GM12878 (cell line): ENCODE data around the gene UBXN11. TPM values are rescaled to one million over a fixed set of nuclear protein-coding genes. Genes with fewer than 3 reads are reported as not detected.

ENCODE experiments used
- ATAC-seq: fragments of 200-7000 bp; cut with Tn5 transposase; 3 replicates; pipeline ENCODE4 v1.9.1; 2020; ENCODE audit warnings: mild to moderate bottlenecking, moderate library complexity
- BruUV-seq: library from RNA; stranded (reverse); fragments of 400-500 nt; replicated peaks from 2 replicates; lab custom pipeline; 2021; lab: Mats Ljungman, UMichigan
- CTCF ChIA-PET: fragments of 300-600 bp; sonication (Branson Sonifier 250); formaldehyde crosslinking; extraction: SDS; loops from one replicate; lab custom pipeline; 2021; ENCODE audit warnings: inconsistent platforms; lab: Yijun Ruan, JAX
- POLR2A ChIA-PET: fragments of 350-600 bp; formaldehyde crosslinking; extraction: SDS; loops from one replicate; lab custom pipeline; 2021; ENCODE audit warnings: inconsistent platforms; lab: Charles Lee
- RAD21 ChIA-PET: fragments of 300-600 bp; sonication (Branson Sonifier 250); formaldehyde crosslinking; loops from one replicate; lab custom pipeline; 2023; ENCODE audit warnings: antibody characterized with exemption; ENCODE audit not compliant: unreplicated experiment; lab: Charles Lee
- SMC1A ChIA-PET: fragments of 300-600 bp; sonication (Branson Sonifier 250); formaldehyde crosslinking; loops from one replicate; lab custom pipeline; 2023; ENCODE audit not compliant: unreplicated experiment, uncharacterized antibody; lab: Charles Lee
- DNase-seq: peaks from one replicate; pipeline ENCODE4 v3.0.0-alpha.2; 2011; ENCODE audit warnings: low read depth, low spot score
- FAIRE-seq: peaks from 3 replicates; lab custom pipeline; 2011; peaks lifted over from hg19 to GRCh38; lab: Jason Lieb, UNC
- H2AFZ ChIP-seq: 2 replicates; pipeline ENCODE4 v1.6.0; 2011; ENCODE audit warnings: low read depth, low read length, control low read depth; ENCODE audit not compliant: control insufficient read depth
- H3K27ac ChIP-seq: 2 replicates; pipeline ENCODE4 v1.5.1; 2011; ENCODE audit warnings: control low read depth; ENCODE audit not compliant: control insufficient read depth, insufficient read depth
- H3K27me3 ChIP-seq, 2 experiments: replicated peaks in 1 of 2; 2 replicates each; pipeline versions ENCODE4 v1.6.0 to v1.6.1; 2011; ENCODE audit warnings: low read length in 1 of 2; ENCODE audit not compliant: control insufficient read depth in 2 of 2, insufficient read depth in 2 of 2
- H3K36me3 ChIP-seq, 2 experiments: 2 replicates each; pipeline ENCODE4 v1.5.1; 2011; ENCODE audit warnings: low read length in 1 of 2; ENCODE audit not compliant: control insufficient read depth in 2 of 2, insufficient read depth in 2 of 2
- H3K4me1 ChIP-seq: 2 replicates; pipeline ENCODE4 v1.6.1; 2011; ENCODE audit warnings: mild to moderate bottlenecking, low read length, moderate library complexity, mixed read lengths; ENCODE audit not compliant: control insufficient read depth, insufficient read depth
- H3K4me2 ChIP-seq: 2 replicates; pipeline ENCODE4 v1.6.0; 2011; ENCODE audit warnings: control low read depth; ENCODE audit not compliant: control insufficient read depth, insufficient read depth
- H3K4me3 ChIP-seq: fragments of 200-600 bp; sonication (generic); 2 replicates; pipeline ENCODE4 v1.5.1; 2016
- H3K79me2 ChIP-seq: 2 replicates; pipeline ENCODE4 v1.6.0; 2011; ENCODE audit warnings: low read length; ENCODE audit not compliant: control insufficient read depth, insufficient read depth
- H3K9ac ChIP-seq: 2 replicates; pipeline ENCODE4 v1.8.0; 2011; ENCODE audit warnings: low read length, control low read depth, mixed read lengths; ENCODE audit not compliant: control insufficient read depth, insufficient read depth
- H3K9me3 ChIP-seq: replicated peaks from 3 replicates; pipeline ENCODE4 v1.5.1; 2011; ENCODE audit warnings: mild to moderate bottlenecking, low read length; ENCODE audit not compliant: control insufficient read depth, insufficient read depth
- H4K20me1 ChIP-seq: 2 replicates; pipeline ENCODE4 v1.6.0; 2011; ENCODE audit not compliant: control insufficient read depth, insufficient read depth
- CREM ChIP-seq: IDR thresholded peaks from 2 replicates; pipeline ENCODE4 v1.6.1; 2014; ENCODE audit warnings: antibody characterized with exemption, low read depth
- IKZF2 ChIP-seq, 2 experiments: fragments of 450-650 bp; IDR thresholded peaks; 2 replicates each; pipeline ENCODE4 v1.6.1; 2017; ENCODE audit warnings: mild to moderate bottlenecking in 2 of 2, moderate library complexity in 2 of 2
- MEF2B ChIP-seq: fragments of 450-650 bp; IDR thresholded peaks from 2 replicates; pipeline ENCODE4 v1.6.1; 2018; ENCODE audit warnings: mild to moderate bottlenecking, moderate library complexity; ENCODE audit not compliant: partially characterized antibody, poor library complexity, severe bottlenecking
- POLR2AphosphoS5 ChIP-seq: IDR thresholded peaks from 2 replicates; pipeline ENCODE4 v1.6.1; 2011; ENCODE audit warnings: mild to moderate bottlenecking, low read length, inconsistent platforms
- ZNF622 ChIP-seq: fragments of 450-650 bp; IDR thresholded peaks from 2 replicates; pipeline ENCODE4 v1.6.1; 2017; ENCODE audit warnings: mild to moderate bottlenecking, inconsistent platforms
- WGBS: methylation state at CpG from one replicate; pipeline ENCODE4 v1.1.6; 2016; ENCODE audit warnings: low lambda C conversion rate; ENCODE audit not compliant: insufficient replicate concordance, insufficient coverage; ENCODE audit errors: missing lambda C conversion rate; 5-methylcytosine and 5-hydroxymethylcytosine counted together
- in situ Hi-C: fragments of 300-500 bp; cut with MboI; formaldehyde crosslinking; loops from 9 replicates; pipeline ENCODE4 v1.14.3; 2018; ENCODE audit warnings: mixed read lengths
- intact Hi-C: fragments of 100-400 bp; cut with micrococcal nuclease; formaldehyde crosslinking; loops from one replicate; pipeline ENCODE4 v1.14.2; 2022; ENCODE audit not compliant: unreplicated experiment
- polyA plus RNA-seq, 11 experiments: library from polyadenylated mRNA; depleted of rRNA in 4 of 11; unstranded in 6 of 11; stranded (reverse) in 5 of 11; fragments of >200 nt; fragmentation: Nextera tagmentation in 4 of 11; fragmentation: Illumina TruSeq in 1 of 11; extraction: Ambion mirVana in 4 of 11; extraction: Trizol in 1 of 11; gene quantifications; 1 replicate in 1 of 11; 2 replicates in 10 of 11; pipeline versions ENCODE4 v1.2.1 to v1.2.3, GENCODE V29; 2011 to 2016; ENCODE audit warnings: inconsistent platforms in 2 of 11, missing spikeins in 2 of 11, low read depth in 1 of 11
- total RNA-seq, 4 experiments: library from RNA; depleted of rRNA in 3 of 4; stranded (reverse); fragments of >200 nt in 3 of 4; fragmentation: Illumina TruSeq in 1 of 4; extraction: Trizol in 1 of 4; gene quantifications; 2 replicates each; pipeline versions ENCODE4 v1.2.1 to v1.2.3, GENCODE V29; 2013 to 2021
- TF ChIP-seq, protein P1 (sequence below): fragments of 450-650 bp; IDR thresholded peaks from 2 replicates; pipeline ENCODE4 v1.6.1; 2017; ENCODE audit warnings: mild to moderate bottlenecking, moderate library complexity
- TF ChIP-seq, protein P2 (sequence below): fragments of 450-650 bp; IDR thresholded peaks from 2 replicates; pipeline ENCODE4 v1.6.1; 2016; ENCODE audit warnings: mild to moderate bottlenecking, moderate library complexity, borderline replicate concordance

UBXN11 gene
- total and polyA plus RNA-seq, 10 of the 15 experiments (the other 5 are each of a cell fraction or from before 2014, with no cell fraction given), result 0.32 to 34.4 (median 9.6) TPM

DNA sequence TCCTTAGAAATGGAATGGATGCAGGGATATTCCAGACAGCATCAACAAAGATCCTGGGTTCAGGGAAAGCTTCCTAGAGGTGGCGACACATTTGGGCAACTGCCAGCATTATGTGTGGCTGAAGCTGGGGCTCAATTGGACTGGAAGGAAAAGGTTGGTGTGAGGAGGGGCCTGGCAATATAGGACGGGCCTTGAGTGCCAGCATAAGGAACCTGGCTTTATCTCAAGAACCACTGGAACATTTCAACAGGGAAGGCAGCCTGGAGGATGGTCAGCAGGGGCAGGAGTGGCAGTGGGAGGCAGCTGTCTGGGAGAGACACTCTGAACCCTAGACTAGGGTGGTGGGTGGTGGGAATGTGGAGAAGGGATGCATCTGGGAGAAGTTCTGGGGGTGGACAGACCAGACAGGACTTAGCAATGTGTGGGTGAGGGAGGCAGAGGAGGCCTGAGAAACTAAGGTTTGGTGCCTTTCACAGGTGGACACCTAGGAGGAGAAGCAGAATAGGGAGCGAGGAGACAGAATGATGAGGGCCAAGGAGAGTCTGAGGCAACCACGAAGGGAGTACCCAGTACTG, 23.1 kb downstream of the UBXN11 start:
- SMC1A ChIA-PET, result interaction anchor here (0.7 to 11.1 kb wide), 5 partner anchors 8 to 81 kb away, joined by 4 to 474 read pairs (median 17); partner anchors contain the start of genes CD52 and UBXN11

More for the DNA sequence above, 23.1 kb downstream of the UBXN11 start:
- RAD21 ChIA-PET, result interaction anchor here (3.6 to 8.7 kb wide), 3 partner anchors 35 to 134 kb away, joined by 20 to 477 read pairs (median 29); partner anchors contain the start of gene CD52
- TF ChIP-seq MEF2B, result no peak
- TF ChIP-seq, protein P1, sequence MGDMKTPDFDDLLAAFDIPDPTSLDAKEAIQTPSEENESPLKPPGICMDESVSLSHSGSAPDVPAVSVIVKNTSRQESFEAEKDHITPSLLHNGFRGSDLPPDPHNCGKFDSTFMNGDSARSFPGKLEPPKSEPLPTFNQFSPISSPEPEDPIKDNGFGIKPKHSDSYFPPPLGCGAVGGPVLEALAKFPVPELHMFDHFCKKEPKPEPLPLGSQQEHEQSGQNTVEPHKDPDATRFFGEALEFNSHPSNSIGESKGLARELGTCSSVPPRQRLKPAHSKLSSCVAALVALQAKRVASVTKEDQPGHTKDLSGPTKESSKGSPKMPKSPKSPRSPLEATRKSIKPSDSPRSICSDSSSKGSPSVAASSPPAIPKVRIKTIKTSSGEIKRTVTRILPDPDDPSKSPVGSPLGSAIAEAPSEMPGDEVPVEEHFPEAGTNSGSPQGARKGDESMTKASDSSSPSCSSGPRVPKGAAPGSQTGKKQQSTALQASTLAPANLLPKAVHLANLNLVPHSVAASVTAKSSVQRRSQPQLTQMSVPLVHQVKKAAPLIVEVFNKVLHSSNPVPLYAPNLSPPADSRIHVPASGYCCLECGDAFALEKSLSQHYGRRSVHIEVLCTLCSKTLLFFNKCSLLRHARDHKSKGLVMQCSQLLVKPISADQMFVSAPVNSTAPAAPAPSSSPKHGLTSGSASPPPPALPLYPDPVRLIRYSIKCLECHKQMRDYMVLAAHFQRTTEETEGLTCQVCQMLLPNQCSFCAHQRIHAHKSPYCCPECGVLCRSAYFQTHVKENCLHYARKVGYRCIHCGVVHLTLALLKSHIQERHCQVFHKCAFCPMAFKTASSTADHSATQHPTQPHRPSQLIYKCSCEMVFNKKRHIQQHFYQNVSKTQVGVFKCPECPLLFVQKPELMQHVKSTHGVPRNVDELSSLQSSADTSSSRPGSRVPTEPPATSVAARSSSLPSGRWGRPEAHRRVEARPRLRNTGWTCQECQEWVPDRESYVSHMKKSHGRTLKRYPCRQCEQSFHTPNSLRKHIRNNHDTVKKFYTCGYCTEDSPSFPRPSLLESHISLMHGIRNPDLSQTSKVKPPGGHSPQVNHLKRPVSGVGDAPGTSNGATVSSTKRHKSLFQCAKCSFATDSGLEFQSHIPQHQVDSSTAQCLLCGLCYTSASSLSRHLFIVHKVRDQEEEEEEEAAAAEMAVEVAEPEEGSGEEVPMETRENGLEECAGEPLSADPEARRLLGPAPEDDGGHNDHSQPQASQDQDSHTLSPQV, result no peak
- TF ChIP-seq POLR2AphosphoS5, result no peak
- TF ChIP-seq, protein P2, sequence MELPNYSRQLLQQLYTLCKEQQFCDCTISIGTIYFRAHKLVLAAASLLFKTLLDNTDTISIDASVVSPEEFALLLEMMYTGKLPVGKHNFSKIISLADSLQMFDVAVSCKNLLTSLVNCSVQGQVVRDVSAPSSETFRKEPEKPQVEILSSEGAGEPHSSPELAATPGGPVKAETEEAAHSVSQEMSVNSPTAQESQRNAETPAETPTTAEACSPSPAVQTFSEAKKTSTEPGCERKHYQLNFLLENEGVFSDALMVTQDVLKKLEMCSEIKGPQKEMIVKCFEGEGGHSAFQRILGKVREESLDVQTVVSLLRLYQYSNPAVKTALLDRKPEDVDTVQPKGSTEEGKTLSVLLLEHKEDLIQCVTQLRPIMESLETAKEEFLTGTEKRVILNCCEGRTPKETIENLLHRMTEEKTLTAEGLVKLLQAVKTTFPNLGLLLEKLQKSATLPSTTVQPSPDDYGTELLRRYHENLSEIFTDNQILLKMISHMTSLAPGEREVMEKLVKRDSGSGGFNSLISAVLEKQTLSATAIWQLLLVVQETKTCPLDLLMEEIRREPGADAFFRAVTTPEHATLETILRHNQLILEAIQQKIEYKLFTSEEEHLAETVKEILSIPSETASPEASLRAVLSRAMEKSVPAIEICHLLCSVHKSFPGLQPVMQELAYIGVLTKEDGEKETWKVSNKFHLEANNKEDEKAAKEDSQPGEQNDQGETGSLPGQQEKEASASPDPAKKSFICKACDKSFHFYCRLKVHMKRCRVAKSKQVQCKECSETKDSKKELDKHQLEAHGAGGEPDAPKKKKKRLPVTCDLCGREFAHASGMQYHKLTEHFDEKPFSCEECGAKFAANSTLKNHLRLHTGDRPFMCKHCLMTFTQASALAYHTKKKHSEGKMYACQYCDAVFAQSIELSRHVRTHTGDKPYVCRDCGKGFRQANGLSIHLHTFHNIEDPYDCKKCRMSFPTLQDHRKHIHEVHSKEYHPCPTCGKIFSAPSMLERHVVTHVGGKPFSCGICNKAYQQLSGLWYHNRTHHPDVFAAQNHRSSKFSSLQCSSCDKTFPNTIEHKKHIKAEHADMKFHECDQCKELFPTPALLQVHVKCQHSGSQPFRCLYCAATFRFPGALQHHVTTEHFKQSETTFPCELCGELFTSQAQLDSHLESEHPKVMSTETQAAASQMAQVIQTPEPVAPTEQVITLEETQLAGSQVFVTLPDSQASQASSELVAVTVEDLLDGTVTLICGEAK, result no peak
- TF ChIP-seq ZNF622, result no peak
- TF ChIP-seq CREM, result no peak
- no peak for TF ChIP-seq IKZF2 (IDR thresholded peaks at IDR 0.05)
- TF ChIP-seq, all 136 proteins: peak for 0
- Histone ChIP-seq H3K27me3 (no peaks in the 10 kb centered on the region), H4K20me1 (no peaks in the 10 kb centered on the region), H3K4me1 (peaks cover 68% of the 10 kb centered on the region), H3K36me3 (peaks cover 3 to 6% of the 10 kb centered on the region in 2 experiments; a peak in 2 of 4 replicates), H3K9me3 (no peaks in the 10 kb centered on the region), H3K4me2 (no peak overlapping the region), H3K9ac (no peak overlapping the region), H3K79me2 (peaks cover 26% of the 10 kb centered on the region), H2AFZ (no peak overlapping the region), H3K27ac (no peak overlapping the region), H3K4me3 (no peak overlapping the region)
- intact Hi-C loops, result no loop called here
- in situ Hi-C loops, result no loop called here
- no TSS peak for BruUV-seq
- ChIA-PET CTCF (interaction anchor here (0.8 to 18.0 kb wide), 12 partner anchors 7 to 133 kb away, joined by 3 to 879 read pairs (median 35); partner anchors contain the start of genes CD52, CEP85 and UBXN11), POLR2A (interaction anchor here (9.2 kb wide), 1 partner anchor 35 kb away, joined by 253 read pairs; the partner anchor contains the start of gene CD52)
- WGBS, result 66% methylated on average over 4 of the region's 4 CpGs
- DNase-seq, result no peak
- no peak for ATAC-seq
- no peak for FAIRE-seq
